COLO668 (cell line): Measurements from ENCODE around the gene ZC3H12D.

Source experiments
- DNase-seq: peaks from one replicate; lab custom pipeline; 2025; ENCODE audit not compliant: unreplicated experiment; lab: John Stamatoyannopoulos, UW

Gene ZC3H12D

DNA sequence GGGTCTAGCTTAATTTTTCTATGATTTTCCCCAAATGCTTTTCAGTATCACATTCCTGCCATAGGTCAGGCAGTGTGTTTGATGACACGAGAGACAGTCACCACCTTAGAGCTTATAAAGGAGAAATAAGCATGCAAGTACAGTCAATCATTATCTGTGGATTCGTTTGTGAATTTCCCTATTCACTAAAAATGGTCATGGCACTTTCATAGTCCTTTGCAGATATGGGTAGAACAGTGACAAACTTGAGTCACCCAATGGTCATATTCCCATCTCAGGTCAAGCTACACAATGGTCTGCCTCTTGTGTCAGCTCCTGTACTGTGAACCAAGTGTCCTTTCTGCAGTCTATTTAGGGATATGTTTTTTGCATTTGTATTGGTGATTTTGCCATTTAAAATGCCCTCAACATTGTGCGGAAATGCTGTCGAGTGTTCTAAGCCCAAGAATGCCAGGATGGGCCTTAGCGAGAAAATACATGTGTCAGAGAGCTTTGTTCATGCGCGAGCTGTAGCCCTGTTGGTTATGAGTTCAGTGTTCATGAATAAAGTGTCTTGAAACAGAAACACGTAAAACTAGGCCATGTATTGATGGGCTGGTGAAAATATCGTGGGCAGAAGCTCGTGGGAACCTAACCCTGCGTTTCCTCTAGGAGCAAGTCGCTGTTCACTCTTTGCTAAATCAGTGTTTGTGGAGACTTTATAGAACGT, 65.0 kb downstream of the ZC3H12D start:
- no peak for DNase-seq

DNA sequence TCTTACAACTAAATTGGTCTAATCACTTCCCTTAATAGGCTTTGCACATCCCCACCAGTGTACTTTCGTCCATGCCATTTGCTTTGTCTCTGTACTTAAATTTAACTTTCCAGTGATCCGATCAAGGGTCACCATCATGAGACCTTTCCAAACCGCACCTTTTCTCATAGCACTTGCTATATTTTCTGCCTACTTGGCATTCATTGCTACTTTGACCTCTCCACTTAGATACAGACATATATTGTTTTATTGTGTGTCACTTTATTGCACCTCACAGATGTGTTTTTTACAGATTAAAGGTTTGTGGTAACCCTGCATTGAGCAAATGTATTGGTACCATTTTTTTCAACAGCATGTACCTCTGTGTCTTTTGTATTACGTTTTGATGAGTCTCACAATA, 70.0 kb downstream of the ZC3H12D start:
- no peak for DNase-seq

DNA sequence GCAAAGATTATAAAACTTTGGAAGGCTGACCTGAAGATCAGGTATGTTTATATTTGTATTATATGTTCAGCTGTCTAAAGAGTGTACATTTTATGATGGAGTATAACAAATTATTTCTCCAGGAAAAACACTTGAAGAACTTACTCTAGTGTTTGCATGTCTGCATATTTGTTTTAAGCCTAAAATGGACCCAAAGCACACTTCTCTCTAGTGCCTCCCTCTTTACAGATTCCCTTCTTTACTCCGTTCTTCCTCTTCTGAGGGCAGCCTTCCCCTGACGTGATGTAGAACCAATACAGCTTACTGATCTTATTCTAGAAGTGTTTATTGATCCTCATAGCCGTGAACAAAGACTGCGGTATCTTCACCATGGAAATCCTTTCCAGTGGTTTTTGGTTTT, 70.8 kb downstream of the ZC3H12D start:
- no peak for DNase-seq

DNA sequence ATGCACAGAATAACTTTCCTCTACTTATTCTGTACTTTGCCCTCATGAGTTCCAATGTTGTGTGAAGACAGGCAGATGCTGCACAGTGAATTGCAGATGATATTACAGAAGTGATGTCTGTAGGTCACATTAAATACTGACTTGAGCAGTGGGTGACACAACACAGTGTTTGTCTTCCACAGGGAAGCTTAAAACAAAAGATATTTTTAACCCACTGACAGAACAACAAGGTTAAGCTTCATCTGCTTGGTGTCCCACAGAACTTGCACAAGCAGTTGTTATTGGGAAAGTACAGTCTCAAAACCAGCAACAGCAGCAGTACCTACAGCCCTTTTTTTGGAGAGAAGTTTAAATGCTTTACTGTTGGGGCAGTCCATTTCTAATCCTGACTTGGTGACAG, 74.3 kb downstream of the ZC3H12D start:
- no peak for DNase-seq

DNA sequence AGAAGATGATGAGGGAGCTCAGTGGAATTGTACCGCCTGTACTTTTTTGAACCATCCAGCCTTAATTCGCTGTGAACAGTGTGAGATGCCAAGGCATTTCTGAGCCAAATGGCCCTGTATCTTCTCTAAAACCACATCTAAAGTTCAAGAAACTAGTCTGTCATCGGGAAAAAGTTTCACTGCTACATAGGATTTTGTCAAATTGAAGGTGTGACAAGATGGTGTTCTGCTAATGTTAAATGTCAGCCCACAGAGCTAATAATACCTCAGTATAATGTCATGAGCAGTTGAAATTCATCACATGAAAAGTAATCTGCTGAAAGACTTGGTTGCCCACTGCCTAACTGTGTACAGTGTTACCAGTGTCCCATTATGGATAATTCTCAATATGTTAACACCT, 75.2 kb downstream of the ZC3H12D start:
- no peak for DNase-seq

DNA sequence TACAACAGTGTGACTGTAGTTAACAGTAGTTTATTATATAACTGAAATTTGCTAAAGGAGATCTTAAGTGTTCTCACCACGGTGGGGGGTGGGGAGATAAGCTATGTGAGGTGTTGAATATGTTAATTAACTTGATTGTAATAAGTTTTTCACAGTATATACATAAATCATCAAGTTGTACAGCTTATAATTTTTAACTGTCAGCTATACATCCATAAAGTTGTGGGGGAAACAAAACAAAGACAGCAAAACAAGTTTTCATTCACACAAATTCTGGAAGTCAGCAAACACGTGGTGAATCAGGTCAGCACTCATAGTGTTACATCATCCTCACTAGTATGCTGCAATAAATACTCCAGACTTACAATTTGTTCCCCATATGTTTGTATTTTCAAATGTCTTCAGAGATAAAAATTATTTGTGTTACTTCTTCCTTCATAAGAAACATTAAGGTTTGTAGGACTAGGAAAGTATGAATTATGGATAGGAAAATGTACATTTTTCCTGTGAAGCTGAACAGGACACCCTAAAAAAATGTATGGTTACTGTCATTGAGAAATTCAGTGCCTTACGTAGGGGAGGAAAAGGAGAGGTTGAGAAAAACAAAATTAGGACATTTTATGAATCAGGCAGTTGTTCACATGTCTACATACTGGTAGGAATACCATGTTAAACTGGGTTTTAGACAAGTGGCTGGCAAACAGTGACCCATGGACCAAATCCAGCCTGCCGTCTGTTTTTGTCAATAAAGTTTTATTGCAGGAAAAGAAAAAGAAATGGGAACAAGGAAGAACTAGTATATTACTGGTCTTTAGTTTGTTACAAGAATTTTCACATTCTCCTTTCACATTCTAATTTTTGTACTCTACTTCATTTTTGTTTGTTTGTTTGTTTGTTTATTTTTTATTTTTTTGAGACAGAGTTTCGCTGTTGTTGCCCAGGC, 78.7 kb downstream of the ZC3H12D start:
- DNase-seq = no peak

DNA sequence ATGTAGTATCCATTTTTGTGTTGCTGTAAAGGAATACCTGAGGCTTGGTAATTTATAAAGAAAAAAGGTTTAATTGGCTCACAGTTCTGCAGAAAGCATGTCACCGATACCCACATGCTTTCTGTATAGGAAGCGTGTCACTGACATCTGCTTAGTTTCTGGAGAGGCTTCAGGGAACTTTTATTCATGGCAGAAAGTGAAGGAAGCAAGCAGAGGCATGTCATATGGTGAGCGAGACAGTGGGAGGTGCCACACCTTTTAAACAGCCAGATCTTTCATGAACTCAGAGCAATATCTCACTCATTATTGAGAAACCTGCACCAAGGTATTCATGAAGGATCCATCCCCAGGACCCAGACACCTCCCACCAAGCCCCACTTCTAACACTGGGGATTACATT, 81.3 kb downstream of the ZC3H12D start:
- no peak for DNase-seq

DNA sequence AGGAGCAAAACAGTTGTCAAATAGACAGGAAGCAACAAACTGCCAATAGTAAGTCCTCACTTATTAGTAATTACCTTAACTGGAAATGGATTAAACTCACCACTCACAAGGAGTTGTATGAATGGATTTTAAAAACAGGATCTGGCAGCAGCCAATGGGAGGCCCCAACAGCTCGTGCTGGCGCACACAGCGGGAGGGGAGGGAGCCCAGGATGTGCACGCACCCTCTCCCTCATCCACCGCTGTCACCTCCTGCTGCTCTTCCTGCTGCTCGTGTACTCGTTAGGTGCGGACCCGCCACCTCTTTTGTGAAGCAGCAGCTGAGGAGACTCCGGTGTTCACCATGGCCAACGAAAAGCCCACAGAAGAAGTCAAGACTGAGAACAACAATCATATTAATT, 84.8 kb downstream of the ZC3H12D start, which contains the start of gene SUMO4:
Gene SUMO4, plus strand, starts transcription at position 213 of the 400 bp plus-strand sequence. Its CDS starts 130 bp downstream, at position 343.
- no peak for DNase-seq

DNA sequence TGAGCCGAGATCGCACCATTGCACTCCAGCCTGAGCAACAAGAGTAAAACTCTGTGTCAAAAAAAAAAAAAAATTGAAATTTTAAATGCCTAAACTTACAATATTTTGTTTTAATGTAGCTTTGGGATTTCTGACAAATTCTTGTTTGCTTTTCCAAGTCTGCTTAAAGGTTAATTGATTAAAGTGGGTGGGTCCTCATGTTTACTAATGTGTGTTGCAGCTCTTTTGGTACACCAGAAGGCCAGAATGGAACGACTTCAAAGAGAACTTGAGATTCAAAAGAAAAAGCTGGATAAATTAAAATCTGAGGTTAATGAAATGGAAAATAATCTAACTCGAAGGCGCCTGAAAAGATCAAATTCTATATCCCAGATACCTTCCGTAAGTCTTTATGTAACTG, 87.4 kb downstream of the ZC3H12D start:
- DNase-seq = no peak
